Vagina (tissue), 2 donors: ENCODE data around the gene PITX2.

Experiments
- CTCF ChIP-seq, 3 experiments: fragments of 450-650 bp in 2 of 3; fragments of 200-600 bp in 1 of 3; sonication (generic) in 1 of 3; IDR thresholded peaks; one replicate each; pipeline ENCODE4 v1.5.1; 2017 to 2019; ENCODE audit warnings: antibody characterized with exemption in 3 of 3, mild to moderate bottlenecking in 2 of 3, moderate library complexity in 2 of 3
- POLR2A ChIP-seq, 2 donors: fragments of 450-650 bp; IDR thresholded peaks; one replicate each; pipeline ENCODE4 v1.6.1; 2017; ENCODE audit warnings: antibody characterized with exemption in 2 of 2, mild to moderate bottlenecking in 2 of 2, moderate library complexity in 2 of 2
- POLR2AphosphoS5 ChIP-seq, 2 donors: sonication (generic); formaldehyde crosslinking; IDR thresholded peaks; one replicate each; pipeline ENCODE4 v1.9.0; 2017; ENCODE audit warnings: antibody characterized with exemption in 2 of 2, mild to moderate bottlenecking in 2 of 2, low read depth in 1 of 2; ENCODE audit not compliant: insufficient read depth in 1 of 2

GRCh38 chr4:110667670-110668069 lies 44.8 kb upstream of the PITX2 start:
- TF ChIP-seq CTCF (IDR thresholded peaks at IDR 0.05) (no peak), POLR2A (IDR thresholded peaks at IDR 0.05) (no peak), POLR2AphosphoS5 (IDR thresholded peaks at IDR 0.05; ENCODE audit: insufficient read depth in 1 of 2, low read depth in 1 of 2) (no peak)
